HepG2 (cell line): ENCODE results near the gene PPP1CC. TPM values are rescaled to one million over a fixed set of nuclear protein-coding genes. Genes with fewer than 3 reads are reported as not detected.

Experiments used
- ATAC-seq: fragments of 200-7000 bp; cut with Tn5 transposase; 3 replicates; pipeline ENCODE4 v1.9.1; 2020; ENCODE audit warnings: mild to moderate bottlenecking, moderate library complexity
- BruUV-seq: library from RNA; stranded (reverse); fragments of 400-500 nt; replicated peaks from 2 replicates; lab custom pipeline; 2021; lab: Mats Ljungman, UMichigan
- CTCF ChIA-PET: fragments of 300-600 bp; formaldehyde crosslinking; extraction: SDS; loops from one replicate; lab custom pipeline; 2021; ENCODE audit warnings: low total read pairs, inconsistent platforms, low intra/inter-chr PET ratio; lab: Yijun Ruan, JAX
- POLR2A ChIA-PET: fragments of 350-600 bp; sonication (Branson Sonifier 250); formaldehyde crosslinking; loops from one replicate; lab custom pipeline; 2020; ENCODE audit warnings: antibody characterized with exemption, inconsistent platforms; lab: Yijun Ruan, JAX
- DNase-seq: peaks from one replicate; pipeline ENCODE4 v3.0.0-alpha.2; 2015; ENCODE audit warnings: low spot score
- FAIRE-seq: peaks from 3 replicates; lab custom pipeline; 2011; peaks lifted over from hg19 to GRCh38; lab: Jason Lieb, UNC
- H2AFZ ChIP-seq: one replicate; pipeline ENCODE4 v1.6.1; 2011; ENCODE audit warnings: low read length, inconsistent platforms
- H3K27ac ChIP-seq: fragments of 300-600 bp; 3 replicates; pipeline ENCODE4 v1.8.0; 2011; ENCODE audit warnings: mixed run types, mild to moderate bottlenecking, mixed read lengths, low read length, inconsistent platforms; ENCODE audit not compliant: insufficient read depth; ENCODE audit errors: extremely low read length
- H3K27me3 ChIP-seq, 2 experiments: fragments of 200-600 bp in 1 of 2; 2 replicates in 1 of 2; 3 replicates in 1 of 2; pipeline versions ENCODE4 v1.6.0 to v1.8.0; 2011; ENCODE audit warnings: low read length in 2 of 2, mild to moderate bottlenecking in 2 of 2, moderate library complexity in 2 of 2, inconsistent platforms in 1 of 2; ENCODE audit not compliant: insufficient read depth in 2 of 2, control insufficient read depth in 1 of 2
- H3K36me3 ChIP-seq, 2 experiments: fragments of 200-600 bp in 1 of 2; replicated peaks in 1 of 2; 2 replicates in 1 of 2; 3 replicates in 1 of 2; pipeline versions ENCODE4 v1.5.1 to v1.8.0; 2011; ENCODE audit warnings: low read length in 2 of 2, inconsistent platforms in 1 of 2; ENCODE audit not compliant: insufficient read depth in 2 of 2, control insufficient read depth in 1 of 2
- H3K4me1 ChIP-seq: 2 replicates; pipeline ENCODE4 v1.5.1; 2012; ENCODE audit warnings: low read length, inconsistent platforms; ENCODE audit not compliant: insufficient read depth
- H3K4me2 ChIP-seq: 2 replicates; pipeline ENCODE4 v1.6.0; 2011; ENCODE audit warnings: low read depth, low read length, inconsistent platforms
- H3K4me3 ChIP-seq, 3 experiments: fragments of 200-600 bp in 1 of 3; sonication (generic), shearing (Covaris generic) in 1 of 3; replicated peaks in 1 of 3; 2 replicates each; pipeline ENCODE4 v1.5.1; 2011 to 2016; ENCODE audit warnings: low read length in 3 of 3, inconsistent platforms in 2 of 3, low read depth in 2 of 3, mild to moderate bottlenecking in 2 of 3, control low read depth in 1 of 3, mixed read lengths in 1 of 3; ENCODE audit not compliant: insufficient read depth in 1 of 3
- H3K79me2 ChIP-seq: one replicate; pipeline ENCODE4 v1.6.1; 2011; ENCODE audit warnings: low read length, inconsistent platforms; ENCODE audit not compliant: insufficient read depth
- H3K9ac ChIP-seq: 2 replicates; pipeline ENCODE4 v1.6.0; 2011; ENCODE audit warnings: mild to moderate bottlenecking, low read depth, low read length, inconsistent platforms; ENCODE audit not compliant: insufficient read depth
- H3K9me3 ChIP-seq: 2 replicates; pipeline ENCODE4 v1.5.1; 2012; ENCODE audit warnings: mild to moderate bottlenecking, low read length
- H4K20me1 ChIP-seq: 2 replicates; pipeline ENCODE4 v1.6.0; 2011; ENCODE audit warnings: inconsistent platforms, mild to moderate bottlenecking, low read length, moderate library complexity; ENCODE audit not compliant: insufficient read depth
- HOXD1 ChIP-seq: sonication (generic); formaldehyde crosslinking; IDR thresholded peaks from 2 replicates; pipeline ENCODE4 v1.5.0; 2020; ENCODE audit warnings: missing genetic modification reagents
- SUZ12 ChIP-seq: fragments of 150-350 bp; IDR thresholded peaks from 2 replicates; pipeline ENCODE4 v1.6.1; 2014; ENCODE audit warnings: low read depth, low read length
- ZFAT ChIP-seq: sonication (generic); formaldehyde crosslinking; conservative IDR thresholded peaks from 2 replicates; pipeline ENCODE4 v1.8.1; 2023; ENCODE audit warnings: missing genetic modification reagents, inconsistent platforms
- ZNF160 ChIP-seq: sonication (generic); formaldehyde crosslinking; IDR thresholded peaks from 2 replicates; pipeline ENCODE4 v1.8.0; 2022; ENCODE audit warnings: mild to moderate bottlenecking, inconsistent platforms, missing genetic modification reagents
- ZNF737 ChIP-seq: sonication (generic); formaldehyde crosslinking; IDR thresholded peaks from 2 replicates; pipeline ENCODE4 v1.5.0; 2020; ENCODE audit warnings: missing genetic modification reagents, mild to moderate bottlenecking, borderline replicate concordance
- ZNF788 ChIP-seq: sonication (generic); formaldehyde crosslinking; IDR thresholded peaks from 2 replicates; pipeline ENCODE4 v1.5.0; 2020; ENCODE audit warnings: mild to moderate bottlenecking, missing genetic modification reagents, borderline replicate concordance
- WGBS: methylation state at CpG from one replicate; pipeline ENCODE4 v1.1.6; 2017; ENCODE audit warnings: low lambda C conversion rate; 5-methylcytosine and 5-hydroxymethylcytosine counted together
- in situ Hi-C: cut with HindIII; loops from 2 replicates; pipeline ENCODE4 v1.10.0; 2017; ENCODE audit warnings: low pct_unique_long_range_greater_than_20kb; ENCODE audit not compliant: extremely low pct_ligation_motif_present
- intact Hi-C: fragments of 100-400 bp; cut with micrococcal nuclease; formaldehyde crosslinking; loops from one replicate; pipeline ENCODE4 v1.10.0; 2022; ENCODE audit not compliant: unreplicated experiment
- polyA plus RNA-seq, 8 experiments: library from polyadenylated mRNA; depleted of rRNA in 3 of 8; stranded (reverse) in 7 of 8; unstranded in 1 of 8; fragments of >200 nt; fragmentation: Illumina TruSeq in 4 of 8; extraction: Trizol in 4 of 8; gene quantifications; 2 replicates each; pipeline versions ENCODE4 v1.2.1 to v1.2.3, GENCODE V29; 2011 to 2016; ENCODE audit warnings: low read depth in 4 of 8, missing spikeins in 1 of 8, mixed read lengths in 1 of 8; ENCODE audit not compliant: insufficient read depth in 1 of 8
- total RNA-seq, 5 experiments: library from RNA; depleted of rRNA; stranded (reverse); fragments of >200 nt; fragmentation: Illumina TruSeq; extraction: Trizol; gene quantifications; 2 replicates each; pipeline ENCODE4 v1.2.3, GENCODE V29; 2016; ENCODE audit warnings: low read depth in 1 of 5
- TF ChIP-seq, protein P1 (sequence below): sonication (generic); formaldehyde crosslinking; conservative IDR thresholded peaks from 2 replicates; pipeline ENCODE4 v1.4.0; 2020; ENCODE audit warnings: missing genetic modification reagents

The PPP1CC gene
- total and polyA plus RNA-seq, 2 of the 13 experiments (the other 11 are each of a cell fraction or from before 2014, with no cell fraction given) = 178 to 187 TPM

DNA sequence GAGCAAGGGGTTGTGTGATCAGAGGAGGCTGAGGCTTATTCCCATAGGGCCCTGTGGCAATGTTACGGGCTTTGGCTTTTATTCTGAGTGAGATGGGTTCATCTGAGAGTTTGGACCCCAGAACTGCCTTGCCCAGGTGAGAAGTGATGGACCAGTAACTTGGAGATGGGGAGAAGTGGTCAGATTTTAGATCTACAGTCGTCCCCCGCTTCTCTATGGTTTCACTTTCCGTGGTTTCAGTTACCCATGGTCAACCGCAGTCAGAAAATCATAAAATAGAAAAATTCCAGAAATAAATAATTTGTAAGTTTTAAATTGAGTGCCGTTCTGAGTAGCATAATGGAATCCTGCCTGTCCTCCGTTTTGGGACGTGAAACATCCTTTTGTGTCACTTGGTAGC, 40.2 kb upstream of the PPP1CC start:
- no peak for DNase-seq

DNA sequence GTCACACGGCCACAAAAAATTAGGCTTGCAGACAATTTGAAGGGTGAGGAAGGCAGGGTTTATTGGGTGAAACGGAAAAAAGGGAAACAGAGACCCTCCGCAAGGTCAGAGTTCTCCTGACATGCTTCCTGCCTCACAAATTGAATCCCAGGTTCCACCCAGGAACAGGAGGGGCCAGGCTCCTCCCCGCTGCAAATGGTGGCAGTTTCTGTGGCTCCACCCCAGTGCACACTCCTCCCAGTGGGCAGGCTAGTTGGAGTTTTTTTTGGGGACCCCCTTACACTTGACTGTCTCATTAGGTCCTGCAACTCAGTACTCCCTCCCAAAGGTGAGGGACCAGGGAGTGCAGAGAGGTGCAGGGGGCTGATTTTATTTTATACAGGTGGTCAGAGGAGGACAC, 39.4 kb upstream of the PPP1CC start:
- ChIA-PET POLR2A (no interaction called here), CTCF (no interaction called here)
- no peak overlapping the region for H3K4me2 ChIP-seq
- H3K9me3 ChIP-seq = no peaks in the 10 kb centered on the region
- H3K79me2 ChIP-seq = no peaks in the 10 kb centered on the region
- H3K27ac ChIP-seq = no peak overlapping the region
- H2AFZ ChIP-seq = no peak overlapping the region
- in situ Hi-C loops = no loop called here
- DNase-seq (no peak), ATAC-seq (no peak), FAIRE-seq (no peak)
- H3K27me3 ChIP-seq = peaks cover 0 to 10% of the 10 kb centered on the region in 2 experiments; a peak in 2 of 5 replicates
- intact Hi-C loops = no loop called here
- H3K9ac ChIP-seq = no peak overlapping the region
- peaks cover 12% of the 10 kb centered on the region; the same call in 1 of the 2 replicates for H3K4me1 ChIP-seq
- BruUV-seq = no TSS peak
- H4K20me1 ChIP-seq = no peaks in the 10 kb centered on the region
- TF ChIP-seq, protein P1, sequence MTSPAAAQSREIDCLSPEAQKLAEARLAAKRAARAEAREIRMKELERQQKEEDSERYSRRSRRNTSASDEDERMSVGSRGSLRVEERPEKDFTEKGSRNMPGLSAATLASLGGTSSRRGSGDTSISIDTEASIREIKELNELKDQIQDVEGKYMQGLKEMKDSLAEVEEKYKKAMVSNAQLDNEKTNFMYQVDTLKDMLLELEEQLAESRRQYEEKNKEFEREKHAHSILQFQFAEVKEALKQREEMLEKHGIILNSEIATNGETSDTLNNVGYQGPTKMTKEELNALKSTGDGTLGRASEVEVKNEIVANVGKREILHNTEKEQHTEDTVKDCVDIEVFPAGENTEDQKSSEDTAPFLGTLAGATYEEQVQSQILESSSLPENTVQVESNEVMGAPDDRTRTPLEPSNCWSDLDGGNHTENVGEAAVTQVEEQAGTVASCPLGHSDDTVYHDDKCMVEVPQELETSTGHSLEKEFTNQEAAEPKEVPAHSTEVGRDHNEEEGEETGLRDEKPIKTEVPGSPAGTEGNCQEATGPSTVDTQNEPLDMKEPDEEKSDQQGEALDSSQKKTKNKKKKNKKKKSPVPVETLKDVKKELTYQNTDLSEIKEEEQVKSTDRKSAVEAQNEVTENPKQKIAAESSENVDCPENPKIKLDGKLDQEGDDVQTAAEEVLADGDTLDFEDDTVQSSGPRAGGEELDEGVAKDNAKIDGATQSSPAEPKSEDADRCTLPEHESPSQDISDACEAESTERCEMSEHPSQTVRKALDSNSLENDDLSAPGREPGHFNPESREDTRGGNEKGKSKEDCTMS (CRISPR knock-in tag) = no peak
- TF ChIP-seq ZNF788 (CRISPR knock-in tag) (no peak), ZFAT (no peak), ZNF160 (no peak), ZNF737 (CRISPR knock-in tag) (no peak)
- H3K36me3 ChIP-seq = no peaks in the 10 kb centered on the region
- no peak overlapping the region for H3K4me3 ChIP-seq
- 33% methylated on average over 4 of the region's 4 CpGs for WGBS

More for the DNA sequence above, 40.2 kb upstream of the PPP1CC start:
- H3K27ac ChIP-seq = no peak overlapping the region
- in situ Hi-C loops = no loop called here
- H3K36me3 ChIP-seq = no peaks in the 10 kb centered on the region
- no peaks in the 10 kb centered on the region for H3K9me3 ChIP-seq
- no TSS peak for BruUV-seq
- peaks cover 12% of the 10 kb centered on the region; the same call in 1 of the 2 replicates for H3K4me1 ChIP-seq
- peaks cover 0 to 10% of the 10 kb centered on the region in 2 experiments; a peak in 2 of 5 replicates for H3K27me3 ChIP-seq
- H3K79me2 ChIP-seq = no peaks in the 10 kb centered on the region
- no peak overlapping the region for H3K9ac ChIP-seq
- ChIA-PET CTCF (no interaction called here), POLR2A (no interaction called here)
- no peak overlapping the region; the same call in 1 of the 2 replicates for H3K4me2 ChIP-seq
- no peak overlapping the region for H2AFZ ChIP-seq
- no peaks in the 10 kb centered on the region for H4K20me1 ChIP-seq
- 25% methylated on average over 8 of the region's 8 CpGs for WGBS
- TF ChIP-seq SUZ12 = no peak
- TF ChIP-seq HOXD1 = no peak
- TF ChIP-seq, all 625 proteins: peak for 0
- no peak for ATAC-seq
- intact Hi-C loops = no loop called here
- H3K4me3 ChIP-seq = no peak overlapping the region
- no peak for FAIRE-seq
